Hematopoietic multipotent progenitor cell treated with erythropoietin and hydrocortisone succinate and interleukin-3 and kit ligand, for 15 days (in vitro differentiated cells): ENCODE measurements around the gene KAT7.
A peak's percentile ranks its signal among the peaks of the same experiment; 100 is the strongest.

Source experiments
- DNase-seq: peaks from one replicate; pipeline ENCODE4 v3.0.0-alpha.2; 2015; ENCODE audit warnings: low spot score

Gene KAT7

GRCh38 chr17:49788478-49789242 lies at the start of gene KAT7:
TSS of gene KAT7 (plus strand) at chr17:49788681. CDS start at chr17:49788835, 154 bp downstream.
- DNase-seq: peak; percentile 100

- peak; percentile 98 for DNase-seq
Measured at GRCh38 chr17:49739641-49740271, 48.7 kb upstream of the KAT7 start.

GRCh38 chr17:49741009-49741691 lies 47.3 kb upstream of the KAT7 start:
- peak; percentile 62 for DNase-seq

- DNase-seq: no peak
Measured at GRCh38 chr17:49741692-49742076, 46.8 kb upstream of the KAT7 start.

GRCh38 chr17:49742166-49742638 lies 46.3 kb upstream of the KAT7 start:
- DNase-seq: no peak

GRCh38 chr17:49745175-49746139 lies 43.0 kb upstream of the KAT7 start:
- DNase-seq: no peak

- DNase-seq: no peak
Measured at GRCh38 chr17:49746791-49747490, 41.5 kb upstream of the KAT7 start.

GRCh38 chr17:49747632-49748031 lies 40.8 kb upstream of the KAT7 start:
- DNase-seq: no peak

- DNase-seq: no peak
Measured at GRCh38 chr17:49748223-49748622, 40.3 kb upstream of the KAT7 start.

- DNase-seq: peak; percentile 18
Measured at GRCh38 chr17:49748791-49749190, 39.7 kb upstream of the KAT7 start.

GRCh38 chr17:49749730-49750129 lies 38.8 kb upstream of the KAT7 start:
- no peak for DNase-seq

GRCh38 chr17:49752508-49752907 lies 36.0 kb upstream of the KAT7 start:
- no peak for DNase-seq

- DNase-seq: peak; percentile 32
Measured at GRCh38 chr17:49753959-49754391, 34.5 kb upstream of the KAT7 start.

GRCh38 chr17:49755663-49756283 lies 32.7 kb upstream of the KAT7 start:
- no peak for DNase-seq

- DNase-seq: no peak
Measured at GRCh38 chr17:49756323-49757150, 31.9 kb upstream of the KAT7 start.

GRCh38 chr17:49757151-49757777 lies 31.2 kb upstream of the KAT7 start:
- no peak for DNase-seq

- peak; percentile 70 for DNase-seq
Measured at GRCh38 chr17:49758464-49759010, 29.9 kb upstream of the KAT7 start.

- no peak for DNase-seq
Measured at GRCh38 chr17:49759203-49759602, 29.3 kb upstream of the KAT7 start.

GRCh38 chr17:49760296-49760695 lies 28.2 kb upstream of the KAT7 start:
- no peak for DNase-seq
